GM18502 (cell line): Measurements from ENCODE around the gene CD248.

ENCODE experiments used
- ATAC-seq: cut with Tn5 transposase; IDR thresholded peaks from one replicate; pipeline ENCODE4 v1.9.1; 2021; ENCODE audit warnings: mild to moderate bottlenecking; ENCODE audit not compliant: unreplicated experiment, poor library complexity

Gene CD248

DNA sequence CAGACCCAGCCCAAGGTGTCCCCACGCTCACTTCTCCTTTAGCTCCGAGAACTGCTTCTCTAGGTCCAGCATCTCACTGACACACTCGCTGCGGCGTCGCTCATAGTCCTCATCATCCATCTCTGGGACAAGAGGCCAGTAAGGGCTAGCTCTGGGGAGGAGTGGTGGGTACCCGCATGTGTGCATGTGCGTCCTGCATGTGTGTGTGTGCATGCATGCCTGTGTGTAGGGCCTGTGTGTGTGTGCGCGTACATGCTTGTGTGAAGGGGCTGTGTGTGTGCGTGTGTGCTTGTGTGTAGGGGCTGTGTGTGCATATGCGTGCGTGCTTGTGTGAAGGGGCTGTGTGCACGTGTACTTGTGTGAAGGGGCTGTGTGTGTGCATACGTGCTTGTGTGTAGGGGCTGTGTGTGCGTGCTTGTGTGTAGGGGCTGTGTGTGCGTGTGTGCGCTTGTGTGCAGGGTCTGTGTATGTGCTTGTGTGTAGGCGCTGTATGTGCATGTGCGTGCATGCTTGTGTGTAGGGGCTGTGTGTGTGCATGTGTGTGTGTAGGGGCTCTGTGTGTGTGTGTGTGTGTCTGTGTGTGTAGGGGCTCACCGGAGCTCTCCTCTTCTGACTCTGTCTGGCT is 24.8 kb upstream of the CD248 start:
- ATAC-seq, result no peak

DNA sequence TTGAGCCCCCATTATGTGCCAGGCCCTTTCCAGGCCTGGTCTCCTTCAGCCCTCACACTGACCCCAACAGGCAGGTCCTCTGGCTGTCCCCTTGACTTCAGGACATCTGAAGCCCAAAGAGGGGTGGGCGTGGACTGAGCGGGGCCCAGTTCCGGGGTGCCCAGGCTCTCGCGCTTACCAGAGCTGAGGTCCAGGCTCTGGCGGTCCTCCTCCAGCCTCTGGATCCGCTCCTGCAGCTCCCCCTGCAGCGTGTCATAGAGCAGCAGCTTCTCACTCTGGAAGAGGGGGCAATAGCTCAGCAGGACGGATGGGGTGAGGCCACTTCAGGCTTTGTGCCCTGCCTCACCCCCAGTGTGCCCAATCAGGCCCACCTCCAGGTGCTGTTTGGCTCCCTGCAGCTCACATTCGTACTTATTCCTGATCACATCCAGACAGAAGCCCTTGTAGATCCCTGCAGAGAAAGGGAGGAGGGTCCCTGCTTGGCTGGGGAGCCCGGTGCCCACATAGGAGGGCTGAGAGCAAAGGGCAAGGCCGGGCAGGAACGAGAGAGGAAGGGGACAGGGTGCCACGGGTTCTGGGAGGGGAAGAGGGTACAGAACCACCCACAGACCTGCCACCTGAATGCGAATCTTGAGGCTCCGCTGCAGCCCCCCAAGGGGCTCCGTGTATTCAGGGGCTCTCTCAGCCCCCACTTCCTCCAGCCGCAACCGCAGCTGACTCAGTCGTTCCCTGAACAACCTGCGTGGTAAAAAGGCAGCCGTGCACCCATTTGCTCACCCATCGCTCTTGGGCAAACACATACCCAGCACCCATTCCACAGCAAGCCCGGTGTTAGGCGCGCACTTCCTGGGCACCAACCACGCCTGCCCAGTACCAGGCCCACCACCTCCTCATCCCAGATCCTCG is 24.0 kb upstream of the CD248 start:
- no peak for ATAC-seq

DNA sequence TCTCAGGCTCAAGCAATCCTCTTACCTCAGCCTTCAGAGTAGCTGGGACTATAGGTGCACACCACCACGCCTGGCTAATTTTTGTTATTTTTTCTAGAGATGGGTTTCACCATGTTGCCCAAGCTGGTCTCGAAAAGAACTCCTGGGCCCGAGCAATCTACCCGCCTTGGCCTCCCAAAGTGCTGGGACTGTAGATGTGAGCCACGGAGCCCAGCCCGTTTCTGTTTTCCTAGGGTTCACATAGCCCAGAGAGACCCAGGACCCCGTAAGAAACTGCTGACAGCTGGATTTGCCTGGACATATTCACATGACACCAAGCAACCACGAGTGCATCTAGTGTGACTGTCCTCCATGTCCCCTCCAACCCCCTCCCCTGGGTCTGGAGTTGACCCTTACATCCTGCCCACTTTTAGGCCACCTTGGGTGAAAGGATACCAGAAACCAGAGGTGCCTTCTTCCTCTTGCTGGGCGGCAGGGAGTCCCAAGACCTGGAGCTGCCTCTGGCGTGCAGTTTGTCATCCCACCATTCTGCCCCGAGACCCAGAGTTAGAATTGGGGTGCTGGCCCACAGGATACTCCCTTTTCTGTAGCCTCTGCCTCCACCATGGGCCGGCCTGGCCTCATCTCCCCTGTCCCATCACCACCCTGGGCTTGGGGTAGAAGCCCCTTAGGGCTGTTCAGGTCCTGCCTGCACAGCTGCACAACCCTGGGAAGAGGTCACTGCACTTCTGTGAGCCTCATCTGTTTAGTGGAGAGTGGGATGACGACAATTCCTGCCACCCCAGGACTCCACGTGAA is 23.0 kb upstream of the CD248 start:
- no peak for ATAC-seq

DNA sequence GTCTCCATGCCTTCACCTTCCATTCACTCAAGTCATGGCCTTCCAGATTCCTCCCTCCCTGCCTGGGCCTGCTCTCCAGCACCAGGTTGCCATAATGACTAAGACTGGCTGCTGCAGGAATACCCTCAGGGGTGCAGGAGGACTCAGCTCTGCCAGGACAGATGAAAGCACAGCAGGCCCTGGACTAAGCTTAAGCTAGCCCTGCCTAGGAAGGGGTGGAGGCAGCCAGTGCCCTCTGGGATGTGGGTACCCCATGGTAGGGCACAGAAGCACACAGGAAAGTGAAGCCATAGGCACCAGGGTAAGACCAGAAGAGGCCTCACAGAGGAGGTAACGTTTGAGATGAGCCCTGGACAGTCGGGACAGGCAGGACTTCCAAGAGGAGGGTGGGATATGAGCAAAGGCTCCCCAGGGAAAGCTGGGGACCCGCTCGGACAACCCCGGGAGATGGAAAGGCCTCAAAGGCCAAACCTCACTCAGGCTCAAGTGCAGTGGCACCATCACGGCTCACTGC is 22.4 kb upstream of the CD248 start:
- ATAC-seq, result no peak

DNA sequence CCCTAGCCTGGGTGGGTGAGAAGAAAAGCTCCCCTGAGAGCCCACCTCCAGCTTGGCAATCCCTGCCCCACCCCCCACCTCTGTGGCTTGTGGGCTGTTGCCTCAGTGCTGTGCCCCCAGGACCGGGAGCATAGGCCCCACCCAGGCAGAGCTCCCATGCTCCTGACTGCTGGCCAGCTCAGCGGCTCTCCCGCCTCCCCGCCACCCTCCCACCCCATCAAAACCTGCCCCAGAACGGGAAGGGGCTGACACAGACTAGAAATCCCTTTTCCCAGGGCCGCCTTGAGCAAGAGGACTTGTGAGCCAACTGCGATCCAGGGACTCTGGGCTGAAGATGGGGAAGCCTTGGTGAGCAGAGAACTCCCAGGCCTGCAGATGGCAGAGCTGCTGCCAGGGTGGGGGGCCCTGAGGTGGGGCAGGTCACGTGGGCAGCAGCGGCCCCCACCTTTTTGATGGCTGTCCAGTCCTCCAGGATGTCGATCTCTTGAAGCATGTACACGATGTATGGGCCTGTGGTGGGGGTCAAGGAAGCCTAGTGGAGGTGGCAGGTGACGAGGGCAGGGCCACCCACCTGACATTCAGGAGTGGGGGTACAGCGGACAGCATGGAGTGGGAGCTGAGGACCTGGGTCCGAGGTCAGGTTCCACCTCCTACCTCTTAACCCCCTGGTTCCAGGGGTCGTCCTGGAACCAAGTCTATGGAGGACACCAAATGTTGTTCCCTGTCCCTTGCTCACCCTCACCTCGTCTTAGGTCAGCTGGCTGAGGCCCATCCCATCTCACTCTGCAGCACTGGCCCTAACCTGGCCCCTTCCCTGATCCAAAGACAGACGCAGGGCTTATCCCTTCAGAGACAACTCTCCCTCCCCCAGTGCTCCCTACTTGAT is 21.7 kb upstream of the CD248 start:
- no peak for ATAC-seq

DNA sequence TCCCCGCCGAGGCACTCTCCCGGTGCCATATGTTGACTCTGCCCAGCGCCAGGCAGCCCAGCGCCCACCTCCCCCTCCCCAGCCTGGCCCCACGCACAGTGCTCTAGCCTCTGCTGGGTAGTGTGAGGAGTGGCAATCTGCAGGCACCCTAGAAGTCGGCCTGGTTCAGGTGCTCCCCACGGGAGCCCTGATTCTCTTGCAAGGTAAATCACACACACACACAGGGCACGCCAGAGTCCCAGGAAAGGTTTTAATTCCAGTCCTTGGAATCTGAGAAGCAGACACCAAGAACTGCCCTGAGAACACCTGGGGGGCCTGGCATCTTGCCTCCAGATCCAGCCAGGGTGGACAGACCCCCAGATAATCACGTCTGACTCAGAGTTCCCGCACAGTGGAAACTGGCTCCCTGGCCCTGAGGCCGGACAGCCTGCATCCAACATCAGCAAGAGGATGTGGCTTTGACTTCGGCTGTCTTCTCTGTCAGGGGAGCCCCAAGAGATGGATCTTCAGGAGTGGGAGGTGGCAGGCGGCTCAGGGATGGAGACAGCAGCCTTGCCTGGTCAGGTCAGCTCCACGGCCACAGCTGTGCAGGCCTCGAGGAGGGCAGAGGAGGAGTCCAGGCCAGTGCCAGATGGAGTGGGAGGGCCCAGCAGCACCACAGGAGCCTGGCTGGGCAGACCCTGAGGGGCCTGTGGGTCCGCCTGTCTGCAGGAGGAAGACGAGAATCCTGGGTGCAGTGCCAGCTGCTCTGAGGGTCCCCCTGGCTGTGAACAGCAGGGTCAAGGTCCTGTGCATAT is 20.5 kb upstream of the CD248 start:
- ATAC-seq, result no peak

DNA sequence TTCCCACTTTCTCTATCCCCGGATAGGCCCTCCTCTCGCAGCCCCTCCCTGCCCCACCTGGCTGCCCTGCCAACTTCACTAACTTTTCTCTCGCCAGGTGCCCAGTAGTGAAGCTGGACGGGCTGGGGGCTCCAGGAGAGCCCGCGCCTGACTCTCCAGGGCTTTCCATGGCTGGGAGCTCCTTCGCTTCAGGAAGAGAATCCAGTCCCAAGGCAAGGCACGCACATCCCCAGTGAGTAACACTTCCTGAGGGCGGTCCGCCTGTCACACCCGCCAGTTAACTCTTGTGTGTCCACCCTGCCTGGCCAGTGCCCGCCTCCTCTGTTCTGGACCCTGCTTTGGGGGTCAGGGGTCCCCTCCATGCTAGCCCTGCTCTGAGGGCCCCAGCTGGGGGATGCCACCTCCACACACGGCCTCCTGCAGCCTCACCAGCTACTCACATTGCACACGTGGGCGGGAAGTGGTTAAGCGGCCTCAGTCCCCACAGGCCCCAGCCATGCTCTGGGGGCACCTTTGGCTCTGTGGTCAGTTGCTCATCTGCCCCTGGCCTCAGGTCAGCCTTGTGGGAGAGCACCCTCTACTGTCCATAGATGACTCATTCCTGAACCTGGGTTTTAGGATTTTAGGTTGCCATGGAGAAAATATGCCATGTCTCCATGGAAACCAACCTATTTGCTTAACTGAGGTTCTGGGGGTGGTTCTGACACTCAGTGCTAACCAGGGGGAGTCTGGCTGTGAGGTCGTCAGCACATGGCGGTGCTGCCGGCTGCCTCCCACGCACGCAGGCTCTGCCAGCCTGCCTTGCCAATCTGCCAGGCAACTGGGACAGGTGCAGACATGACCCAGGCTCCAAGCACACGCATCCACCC is 19.6 kb upstream of the CD248 start, which contains the start of gene RIN1:
RIN1 (minus strand) TSS at position 201 of the 869 bp plus-strand sequence; CDS start at position 169, 32 bp downstream.
- peak; percentile 70 for ATAC-seq

DNA sequence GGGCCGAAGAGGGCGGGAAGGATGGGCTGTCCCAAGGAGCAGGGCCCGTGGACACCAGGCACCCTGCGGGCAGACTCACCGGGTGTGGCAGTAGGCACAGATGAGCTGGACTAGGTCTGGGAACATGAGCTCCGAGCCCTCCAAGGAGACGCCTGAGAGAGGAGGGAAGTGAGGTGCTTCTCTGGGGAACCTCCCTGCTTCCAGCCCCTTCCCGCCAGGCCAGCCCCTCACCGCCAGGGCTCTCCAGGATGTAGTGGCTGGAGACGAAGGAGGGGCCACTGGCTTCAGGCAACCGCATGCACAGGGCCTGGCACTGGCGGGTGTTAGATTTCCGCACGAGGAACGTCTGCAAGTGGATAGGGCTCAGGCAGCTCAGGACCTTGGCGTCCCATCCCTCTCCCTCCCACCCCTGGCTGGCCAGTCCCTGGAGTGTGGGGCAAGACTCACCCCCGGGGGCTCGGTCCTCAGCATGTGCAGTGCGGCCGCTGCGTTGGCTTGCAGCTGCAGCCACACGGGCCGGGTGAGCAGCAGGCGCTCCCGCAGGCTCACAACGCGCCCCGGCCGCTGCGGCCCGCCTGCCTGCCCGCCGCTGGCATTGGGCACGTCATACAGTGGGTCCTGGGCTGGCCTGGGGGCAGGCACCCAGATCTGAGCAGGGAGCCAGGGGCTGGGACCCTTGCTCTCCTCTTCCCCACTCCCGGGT is 18.8 kb upstream of the CD248 start:
- ATAC-seq, result no peak

DNA sequence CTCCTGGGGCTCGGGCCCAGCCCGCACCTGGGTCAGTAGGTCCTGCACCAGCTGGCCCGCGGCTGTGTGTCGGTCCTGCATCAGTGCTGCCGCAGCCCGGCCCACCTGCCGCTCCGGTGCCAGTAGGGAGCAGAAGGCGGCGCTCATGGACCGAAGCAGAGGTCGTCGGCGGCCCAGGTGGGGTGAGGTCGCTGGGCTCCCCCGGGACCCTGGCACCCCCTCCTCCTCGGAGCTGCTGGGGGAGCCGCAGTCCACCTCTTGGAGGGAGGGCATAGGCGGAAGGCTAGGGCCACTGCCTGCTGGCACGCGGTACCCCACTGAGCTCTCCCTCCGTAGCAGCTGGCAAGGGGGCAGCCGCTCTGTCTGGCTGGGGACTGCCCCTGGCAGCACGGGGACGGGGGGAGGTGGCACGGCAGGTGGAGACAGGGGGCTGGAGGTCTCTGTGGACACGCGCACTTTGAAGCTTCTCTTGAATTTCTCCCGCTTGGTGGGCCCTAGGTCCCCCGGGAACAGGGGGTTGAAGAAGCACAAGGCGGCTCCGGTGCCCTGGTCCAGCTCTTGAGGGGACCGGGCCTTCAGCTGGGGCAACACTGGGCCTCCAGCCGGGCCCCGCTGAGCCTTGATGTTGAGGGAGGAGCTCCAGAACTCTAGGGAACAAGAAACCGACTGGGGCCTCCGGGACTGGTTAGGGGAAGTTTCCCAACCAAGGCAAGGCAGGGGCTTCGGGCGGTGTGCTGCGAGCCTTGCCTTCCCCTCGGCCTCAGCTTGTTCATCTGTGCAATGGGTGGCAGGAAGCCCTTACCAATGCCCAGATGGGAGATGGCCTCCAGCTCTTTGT is 18.0 kb upstream of the CD248 start:
- ATAC-seq, result no peak

DNA sequence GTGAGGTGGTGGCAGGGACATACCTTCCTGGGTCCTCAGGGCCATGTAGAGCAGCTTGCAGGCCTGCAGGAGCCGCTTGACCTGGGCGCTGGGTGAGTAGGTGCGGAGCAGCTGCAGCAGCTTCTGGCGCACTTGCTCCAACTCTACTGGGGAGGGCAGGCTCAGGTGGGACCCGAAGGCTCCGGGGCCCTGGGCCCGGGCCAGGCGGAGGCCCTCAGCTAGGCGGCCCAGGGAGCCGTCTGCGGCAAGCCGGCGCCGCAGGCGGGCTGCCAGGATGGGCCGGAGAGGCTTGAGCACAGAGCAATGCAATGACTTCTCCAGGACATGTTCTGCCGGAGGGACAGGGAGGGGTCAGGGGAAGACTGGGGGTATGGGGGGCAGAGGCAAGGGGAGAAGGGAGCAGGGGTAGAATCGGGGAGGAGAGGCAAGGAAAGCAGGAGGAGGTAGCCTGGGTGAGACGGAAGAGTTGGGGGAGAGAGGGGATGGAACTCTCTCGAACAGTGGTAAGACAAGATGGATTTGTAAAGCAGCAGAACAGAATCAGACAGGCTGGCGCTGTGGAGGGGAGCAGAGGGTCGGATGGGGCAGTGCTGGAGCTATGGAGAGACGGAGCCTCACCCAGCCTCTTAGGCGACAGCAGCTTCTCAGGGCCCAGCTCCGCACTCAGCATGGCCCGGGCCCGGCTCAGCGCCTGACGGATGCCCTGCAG is 17.2 kb upstream of the CD248 start:
- no peak for ATAC-seq

DNA sequence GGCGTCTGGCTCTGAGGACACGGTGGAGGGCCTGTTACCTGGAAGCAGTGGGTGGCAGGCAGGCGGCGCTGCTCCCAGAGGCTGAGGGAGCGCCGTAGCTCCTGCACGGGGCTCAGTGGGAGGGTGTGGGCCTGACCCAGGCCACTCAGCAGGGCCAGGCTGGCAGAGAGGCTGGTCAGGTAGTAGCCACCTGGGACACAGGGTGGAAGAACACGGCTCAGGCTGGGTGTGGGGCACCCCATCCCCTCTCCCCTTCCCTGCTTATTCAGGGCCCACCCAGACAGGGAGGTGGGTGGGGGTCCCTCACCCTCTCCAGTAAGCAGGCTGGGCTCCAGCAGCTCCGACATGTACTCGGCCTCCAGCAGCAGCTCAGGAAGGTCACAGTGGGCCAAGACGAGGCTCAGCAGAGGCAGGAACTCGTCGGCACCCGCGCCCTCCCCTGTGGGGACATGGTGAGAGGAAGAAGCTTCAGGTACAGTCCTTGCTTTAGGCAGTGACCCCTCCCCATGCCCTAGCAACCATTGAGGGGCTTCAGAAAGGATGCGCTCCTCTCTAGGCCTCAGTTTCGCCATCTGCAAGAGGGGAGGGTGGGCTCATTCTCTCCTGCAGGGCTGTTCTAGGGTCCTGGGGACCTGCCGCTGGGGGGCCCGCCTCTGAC is 16.5 kb upstream of the CD248 start:
- ATAC-seq, result no peak

DNA sequence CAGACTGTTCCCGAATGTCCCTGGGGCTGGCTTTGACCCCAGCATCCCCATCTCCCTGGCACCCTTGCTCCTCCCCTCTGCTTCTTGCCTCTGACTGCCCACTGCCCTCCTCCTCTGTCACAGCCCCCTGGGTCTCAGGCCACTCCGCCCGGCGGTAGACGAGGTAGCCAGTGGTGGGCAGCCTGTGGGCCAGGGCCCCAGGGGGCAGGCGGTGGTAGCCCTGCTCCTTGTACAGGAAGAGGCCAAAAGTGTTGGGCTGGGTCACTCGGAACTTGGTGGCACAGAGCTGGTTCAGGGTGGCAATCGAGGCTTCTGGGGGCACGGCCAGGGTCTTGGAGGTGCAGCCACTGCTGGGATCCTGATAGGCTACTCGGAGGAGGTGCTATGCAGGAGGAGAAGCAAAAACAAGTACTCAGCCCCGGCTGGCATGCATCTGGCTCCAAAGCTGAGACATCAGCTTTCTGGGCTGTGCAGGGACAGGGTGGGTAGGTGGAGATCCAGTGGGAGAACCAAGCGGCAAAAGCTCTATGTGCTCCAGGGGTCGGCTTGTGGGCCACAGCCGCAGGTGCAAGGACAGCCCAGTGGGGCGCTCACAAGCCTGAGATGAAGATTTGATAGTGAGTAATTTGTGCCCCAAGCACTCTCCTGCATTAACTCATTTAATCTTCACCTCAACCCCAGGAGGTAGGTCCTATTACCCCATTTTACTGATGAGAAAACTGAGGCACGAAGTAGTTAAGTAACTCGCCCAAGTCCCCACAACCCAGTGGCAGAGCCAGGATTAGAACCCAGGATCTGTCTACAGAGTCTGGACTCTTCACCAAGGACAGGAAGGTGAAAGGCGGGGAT is 15.8 kb upstream of the CD248 start:
- ATAC-seq, result no peak

DNA sequence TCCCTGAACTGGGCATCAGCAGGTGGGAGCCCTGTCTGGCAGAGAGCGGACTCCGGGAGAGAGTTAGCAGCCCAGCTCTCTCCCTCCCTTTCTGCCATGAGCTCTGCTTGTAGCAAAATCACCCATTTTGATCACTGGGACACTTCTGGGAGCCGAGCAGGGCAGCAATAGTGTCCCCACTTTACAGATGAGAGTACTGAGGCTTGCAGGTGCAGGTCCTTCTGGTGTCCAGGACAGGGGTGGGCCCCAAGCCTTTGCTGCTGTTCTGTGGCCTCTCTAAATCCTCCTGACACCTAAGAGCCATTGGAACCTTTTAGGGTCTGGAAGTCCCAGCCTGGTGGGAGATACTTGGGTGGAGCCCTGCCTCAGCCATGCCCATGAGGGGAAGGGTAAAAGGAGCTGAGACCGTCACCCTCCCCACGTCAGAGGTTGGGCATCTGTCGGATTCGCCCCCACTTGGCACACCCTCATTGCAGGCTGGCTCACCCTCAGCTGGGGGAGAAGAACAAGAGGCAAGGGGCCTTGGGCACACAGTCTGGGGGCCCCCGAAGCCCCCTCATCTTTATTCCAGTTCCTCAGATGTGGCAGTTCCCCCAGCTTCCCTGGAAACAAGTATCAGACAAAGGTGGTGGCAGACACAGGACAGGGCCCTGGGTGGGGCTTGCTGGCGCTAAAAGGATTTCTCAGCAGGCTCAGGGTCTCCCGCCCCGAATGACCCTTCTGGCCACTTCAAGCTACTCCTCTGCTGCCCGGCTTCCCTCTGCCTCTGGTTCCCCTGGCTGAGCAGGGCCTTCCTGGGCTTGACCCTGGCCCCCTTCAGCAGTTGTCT is 14.9 kb upstream of the CD248 start:
- ATAC-seq, result no peak

DNA sequence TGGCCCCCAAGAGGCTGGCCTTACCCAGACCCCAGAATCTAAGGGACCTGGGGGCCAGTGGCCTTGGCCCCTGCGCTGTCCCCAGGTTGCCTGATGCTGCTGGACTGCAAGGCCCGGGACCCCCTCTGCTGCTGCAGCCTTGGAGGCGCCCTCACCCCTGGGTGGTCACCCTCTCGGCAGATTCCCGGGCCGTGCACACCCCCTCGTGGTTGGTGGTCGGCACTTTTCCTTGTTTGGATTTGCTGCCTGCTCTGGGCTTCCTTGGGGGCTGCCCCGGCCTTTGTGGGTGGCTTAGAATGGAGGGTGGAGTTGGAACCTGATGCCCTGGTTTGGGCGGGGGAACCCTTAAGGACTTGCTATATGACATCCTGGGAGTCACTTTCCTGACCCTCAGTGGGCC is 14.1 kb upstream of the CD248 start:
- ATAC-seq, result no peak
